DND-41 (cell line): ENCODE data around the gene TMEM125.

ENCODE experiments used
- ATAC-seq: fragments of 200-7000 bp; cut with Tn5 transposase; 3 replicates; pipeline ENCODE4 v1.9.1; 2021; ENCODE audit warnings: low read depth; ENCODE audit not compliant: insufficient read depth
- DNase-seq: peaks from one replicate; pipeline ENCODE4 v3.0.0-alpha.2; 2020
- H2AFZ ChIP-seq: 2 replicates; pipeline ENCODE4 v1.6.0; 2012; ENCODE audit warnings: low read depth, low read length
- H3K27ac ChIP-seq: 2 replicates; pipeline ENCODE4 v1.5.1; 2012; ENCODE audit warnings: low read length, inconsistent platforms
- H3K27me3 ChIP-seq: fragments of 200-600 bp; sonication (generic); 2 replicates; pipeline ENCODE4 v1.6.0; 2012; ENCODE audit warnings: low read length, mild to moderate bottlenecking, inconsistent platforms; ENCODE audit not compliant: insufficient read depth, poor library complexity
- H3K36me3 ChIP-seq: 2 replicates; pipeline ENCODE4 v1.5.1; 2012; ENCODE audit warnings: low read length, inconsistent platforms; ENCODE audit not compliant: insufficient read depth
- H3K4me1 ChIP-seq: 2 replicates; pipeline ENCODE4 v1.5.1; 2012; ENCODE audit warnings: mild to moderate bottlenecking, low read length; ENCODE audit not compliant: insufficient read depth
- H3K4me2 ChIP-seq: 2 replicates; pipeline ENCODE4 v1.6.0; 2012; ENCODE audit warnings: mild to moderate bottlenecking, moderate library complexity, low read length, inconsistent platforms; ENCODE audit not compliant: insufficient read depth
- H3K4me3 ChIP-seq, 2 experiments: fragments of 200-600 bp in 1 of 2; shearing (Covaris generic) in 1 of 2; 2 replicates each; pipeline ENCODE4 v1.5.1; 2012 to 2016; ENCODE audit warnings: inconsistent platforms in 2 of 2, low read length in 2 of 2, mild to moderate bottlenecking in 2 of 2, low read depth in 1 of 2, moderate library complexity in 1 of 2
- H3K79me2 ChIP-seq: 2 replicates; pipeline ENCODE4 v1.6.0; 2012; ENCODE audit warnings: low read length, inconsistent platforms; ENCODE audit not compliant: insufficient read depth
- H3K9ac ChIP-seq: 2 replicates; pipeline ENCODE4 v1.6.0; 2012; ENCODE audit warnings: low read depth, mild to moderate bottlenecking, inconsistent platforms, low read length, moderate library complexity
- H3K9me3 ChIP-seq: 2 replicates; pipeline ENCODE4 v1.5.1; 2012; ENCODE audit warnings: low read length, moderate library complexity, mild to moderate bottlenecking, inconsistent platforms; ENCODE audit not compliant: insufficient read depth, severe bottlenecking
- H4K20me1 ChIP-seq: 2 replicates; pipeline ENCODE4 v1.6.0; 2012; ENCODE audit warnings: low read length; ENCODE audit not compliant: insufficient read depth
- CTCF ChIP-seq: IDR thresholded peaks from 2 replicates; pipeline ENCODE4 v1.5.1; 2012; ENCODE audit warnings: borderline replicate concordance, low read length, moderate library complexity, mild to moderate bottlenecking; ENCODE audit not compliant: poor library complexity, severe bottlenecking; ENCODE audit errors: extremely low read depth
- EZH2 ChIP-seq: IDR thresholded peaks from 3 replicates; pipeline ENCODE4 v1.6.1; 2012; ENCODE audit warnings: borderline replicate concordance, low read depth, mild to moderate bottlenecking, moderate library complexity, low read length, inconsistent platforms; ENCODE audit not compliant: severe bottlenecking

TMEM125 gene

GRCh38 chr1:43321331-43321891 is 51.6 kb downstream of the TMEM125 start:
- H3K27ac ChIP-seq, result no peak overlapping the region
- DNase-seq (no peak), ATAC-seq (no peak)
- TF ChIP-seq EZH2, result no peak
- TF ChIP-seq CTCF, result no peak
- peaks cover 6% of the 10 kb centered on the region for H3K9me3 ChIP-seq
- no peak overlapping the region for H3K9ac ChIP-seq
- H3K4me3 ChIP-seq, result no peak overlapping the region
- no peaks in the 10 kb centered on the region for H3K27me3 ChIP-seq
- no peaks in the 10 kb centered on the region for H3K4me1 ChIP-seq
- H3K79me2 ChIP-seq, result no peaks in the 10 kb centered on the region
- H3K4me2 ChIP-seq, result no peak overlapping the region
- H3K36me3 ChIP-seq, result no peaks in the 10 kb centered on the region
- H4K20me1 ChIP-seq, result no peaks in the 10 kb centered on the region
- H2AFZ ChIP-seq, result no peak overlapping the region

GRCh38 chr1:43322506-43322905 is 52.7 kb downstream of the TMEM125 start:
- H3K27ac ChIP-seq, result no peak overlapping the region
- no peak overlapping the region for H3K4me2 ChIP-seq
- no peaks in the 10 kb centered on the region for H3K4me1 ChIP-seq
- H3K79me2 ChIP-seq, result no peaks in the 10 kb centered on the region
- H3K36me3 ChIP-seq, result no peaks in the 10 kb centered on the region
- H2AFZ ChIP-seq, result no peak overlapping the region
- H3K9ac ChIP-seq, result no peak overlapping the region
- peaks cover 6% of the 10 kb centered on the region for H3K9me3 ChIP-seq
- DNase-seq (no peak), ATAC-seq (no peak)
- no peaks in the 10 kb centered on the region for H3K27me3 ChIP-seq
- H3K4me3 ChIP-seq, result no peak overlapping the region
- TF ChIP-seq CTCF (no peak), EZH2 (no peak)
- no peaks in the 10 kb centered on the region for H4K20me1 ChIP-seq
